Chondrocyte (in vitro differentiated cells): ENCODE results near the gene CMIP. TPM values are rescaled to one million over a fixed set of nuclear protein-coding genes. Genes with fewer than 3 reads are reported as not detected.

Source experiments
- DNase-seq: peaks from one replicate; pipeline ENCODE4 v3.0.0; 2021; ENCODE audit warnings: mixed read lengths, low spot score
- H3K27ac Mint-ChIP-seq: one replicate; pipeline ENCODE4 v1.8.0; 2021; ENCODE audit warnings: mild to moderate bottlenecking, moderate library complexity, mixed read lengths; ENCODE audit not compliant: unreplicated experiment
- H3K27me3 Mint-ChIP-seq: 2 replicates; pipeline ENCODE4 v1.8.0; 2021; ENCODE audit warnings: low read depth, mixed read lengths
- H3K36me3 Mint-ChIP-seq: 2 replicates; pipeline ENCODE4 v1.8.0; 2021; ENCODE audit warnings: low read depth, mixed read lengths
- H3K4me1 Mint-ChIP-seq: 2 replicates; pipeline ENCODE4 v1.8.0; 2021; ENCODE audit warnings: low read depth, mild to moderate bottlenecking, mixed read lengths
- H3K4me3 Mint-ChIP-seq: one replicate; pipeline ENCODE4 v1.8.0; 2021; ENCODE audit warnings: mild to moderate bottlenecking, moderate library complexity, mixed read lengths; ENCODE audit not compliant: unreplicated experiment
- H3K9me3 Mint-ChIP-seq: 2 replicates; pipeline ENCODE4 v1.8.0; 2021; ENCODE audit warnings: low read depth, mixed read lengths
- CTCF ChIP-seq: fragments of 200-600 bp; sonication (generic); IDR thresholded peaks from 2 replicates; pipeline ENCODE4 v1.5.0; 2021; ENCODE audit warnings: antibody characterized with exemption, mild to moderate bottlenecking, moderate library complexity
- total RNA-seq: library from RNA; stranded (reverse); gene quantifications from 3 replicates; pipeline ENCODE4 v1.2.1, GENCODE V29; 2021

The CMIP gene
- total RNA-seq, 1 donor from 2014 or later: 62.9 TPM

- H3K36me3 Mint-ChIP-seq: no peaks in the 10 kb centered on the region
- no peak for DNase-seq
Measured at GRCh38 chr16:81405702-81406113, 38.9 kb upstream of the CMIP start.

DNA sequence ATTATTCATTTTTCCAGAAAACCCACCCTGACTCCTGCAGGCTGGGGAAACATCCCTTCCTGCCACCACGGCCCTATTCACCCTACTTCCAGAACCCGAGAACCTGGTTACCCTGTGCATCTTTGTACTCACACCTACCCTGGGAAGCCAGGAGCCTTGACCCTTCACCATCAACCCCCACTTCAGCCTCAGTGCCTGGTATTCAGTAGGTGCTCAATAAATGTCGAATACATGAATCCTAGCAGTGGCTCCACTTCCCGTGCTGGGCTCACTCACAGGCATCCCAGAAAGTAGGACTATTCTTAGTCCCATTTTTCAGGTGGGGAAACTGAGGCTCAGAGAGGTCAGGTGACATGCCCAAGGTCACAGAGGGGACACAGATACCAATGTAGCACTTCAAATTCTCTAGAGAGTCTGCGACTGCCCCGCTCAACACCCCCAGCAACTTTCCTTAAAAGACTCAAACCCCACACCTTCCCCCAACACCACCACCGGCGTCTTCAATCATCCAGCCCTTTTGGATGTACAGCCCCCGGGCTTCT, 36.1 kb upstream of the CMIP start:
- Mint-ChIP-seq H3K36me3 (no peaks in the 10 kb centered on the region), H3K27me3 (no peaks in the 10 kb centered on the region), H3K9me3 (no peaks in the 10 kb centered on the region), H3K4me1 (peaks cover 22% of the 10 kb centered on the region), H3K4me3 (no peak overlapping the region), H3K27ac (no peak overlapping the region)
- TF ChIP-seq CTCF: no peak
- no peak for DNase-seq

More at GRCh38 chr16:81405702-81406113, 38.9 kb upstream of the CMIP start:
- peaks cover 23% of the 10 kb centered on the region for H3K4me1 Mint-ChIP-seq
- TF ChIP-seq CTCF: peak; percentile 61
- peak overlapping the region; percentile 84 for H3K27ac Mint-ChIP-seq
- H3K9me3 Mint-ChIP-seq: no peaks in the 10 kb centered on the region
- H3K4me3 Mint-ChIP-seq: no peak overlapping the region
- no peaks in the 10 kb centered on the region for H3K27me3 Mint-ChIP-seq

DNA sequence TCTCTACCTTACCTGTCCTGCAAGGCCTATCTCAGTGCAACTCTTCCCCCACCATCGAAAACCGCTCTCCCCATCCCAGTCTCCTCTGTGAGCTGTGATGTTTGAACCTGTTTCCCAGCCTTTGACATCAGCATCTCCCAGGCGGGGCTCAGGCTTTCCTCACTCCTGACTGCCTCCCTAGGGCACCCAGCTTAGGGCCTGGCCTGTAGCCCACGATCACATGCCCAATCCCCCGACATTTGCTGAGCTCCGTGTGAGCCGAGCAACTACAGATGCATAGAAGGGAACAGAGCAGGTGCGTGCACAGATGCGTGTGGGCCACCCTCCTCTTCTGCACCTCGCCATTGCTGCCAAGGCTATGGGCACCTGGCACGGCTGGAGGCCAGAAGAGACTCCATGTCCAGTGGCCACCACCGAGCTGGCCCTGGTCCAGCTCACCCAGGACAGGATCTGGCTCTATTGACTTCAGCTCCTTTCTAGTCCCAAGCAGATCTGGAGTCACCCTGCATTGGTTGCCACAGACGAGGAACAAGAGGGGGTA, 35.5 kb upstream of the CMIP start:
- H3K9me3 Mint-ChIP-seq: no peaks in the 10 kb centered on the region
- H3K4me1 Mint-ChIP-seq: peaks cover 22% of the 10 kb centered on the region

GRCh38 chr16:81410643-81411293, 33.8 kb upstream of the CMIP start:
- Mint-ChIP-seq H3K27me3 (no peaks in the 10 kb centered on the region), H3K4me1 (peaks cover 17% of the 10 kb centered on the region), H3K9me3 (no peaks in the 10 kb centered on the region), H3K4me3 (peak overlapping the region; percentile 9), H3K36me3 (no peaks in the 10 kb centered on the region), H3K27ac (no peak overlapping the region)
- DNase-seq: no peak
- no peak for TF ChIP-seq CTCF

More for the DNA sequence above, 35.5 kb upstream of the CMIP start:
- DNase-seq: no peak
- no peaks in the 10 kb centered on the region for H3K27me3 Mint-ChIP-seq
- no peak for TF ChIP-seq CTCF
- no peaks in the 10 kb centered on the region for H3K36me3 Mint-ChIP-seq
- no peak overlapping the region for H3K4me3 Mint-ChIP-seq
- H3K27ac Mint-ChIP-seq: no peak overlapping the region

GRCh38 chr16:81413245-81413990, 31.2 kb upstream of the CMIP start:
- H3K4me3 Mint-ChIP-seq: no peak overlapping the region
- no peak for TF ChIP-seq CTCF
- H3K4me1 Mint-ChIP-seq: peaks cover 5% of the 10 kb centered on the region
- no peaks in the 10 kb centered on the region for H3K9me3 Mint-ChIP-seq
- DNase-seq: no peak
- no peaks in the 10 kb centered on the region for H3K27me3 Mint-ChIP-seq
- no peaks in the 10 kb centered on the region for H3K36me3 Mint-ChIP-seq
- no peak overlapping the region for H3K27ac Mint-ChIP-seq
